Posterior cingulate gyrus (tissue), 11 donors: ENCODE measurements around the gene ABCC4.
"Not testable (repeated sequence)": the region's sequence is repeated elsewhere in the genome, so short reads cannot be mapped to it uniquely, and the experiment has no call there.

Experiments
- DNase-seq, 10 donors: peaks; one replicate each; pipeline versions ENCODE4 v3.0.0 to v3.0.0-alpha.2; 2020 to 2021; ENCODE audit warnings: mixed read lengths in 3 of 10
- intact Hi-C: fragments of 100-400 bp; cut with DNase I; formaldehyde crosslinking; loops from one replicate; pipeline ENCODE4 v1.15.1; 2023

ABCC4 gene

GRCh38 chr13:95301968-95302393 is 730 bp upstream of the ABCC4 start:
- intact Hi-C loops = loop anchor here (2.0 kb wide), 1 partner anchor 111 kb away; no protein-coding TSS in a partner anchor
- no peak for DNase-seq

DNA sequence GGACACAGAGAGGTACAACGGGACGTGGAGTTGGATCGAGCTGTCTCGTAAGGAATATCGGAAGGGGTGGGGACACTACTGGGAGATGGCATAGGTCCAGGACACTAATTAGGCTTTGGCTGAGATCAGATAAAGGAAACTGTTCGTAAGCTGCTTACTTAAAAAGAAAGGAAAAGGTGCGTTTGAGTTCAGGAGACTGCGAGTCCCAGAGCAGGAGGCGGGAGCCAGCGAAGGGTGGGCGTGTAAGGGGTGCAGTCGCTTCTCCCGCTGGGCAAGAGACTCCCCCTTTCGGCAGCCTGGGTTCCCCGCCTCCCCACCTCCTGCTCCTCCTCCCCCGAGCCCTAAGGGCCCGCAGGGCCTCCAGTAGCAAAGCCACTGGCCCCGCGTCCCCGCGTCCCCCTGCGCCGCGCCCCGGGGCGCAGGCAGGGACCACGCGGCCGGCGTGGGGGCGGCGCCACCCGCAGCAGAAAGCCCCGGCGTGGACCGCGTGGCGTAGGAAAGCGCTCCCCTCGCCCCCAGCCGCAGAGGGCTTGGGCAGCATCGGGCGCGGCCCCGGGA is 547 bp downstream of the ABCC4 start:
- intact Hi-C loops = loop anchor here (2.0 kb wide), 1 partner anchor 110 kb away; no protein-coding TSS in a partner anchor
- DNase-seq = peak in 9 of 10 donors; percentile 14 to 89 (median 34)

GRCh38 chr13:95298971-95299621 is 2.2 kb downstream of the ABCC4 start:
- peak in 2 of 10 donors; percentile 52 to 59 for DNase-seq
- intact Hi-C loops = loop anchor here (10.0 kb wide), 1 partner anchor 106 kb away; no protein-coding TSS in a partner anchor

GRCh38 chr13:95298169-95298965 is 2.9 kb downstream of the ABCC4 start:
- DNase-seq = peak in 2 of 10 donors; percentile 22 to 39
- intact Hi-C loops = loop anchor here (10.0 kb wide), 1 partner anchor 106 kb away; no protein-coding TSS in a partner anchor

GRCh38 chr13:95296326-95296925 is 4.8 kb downstream of the ABCC4 start:
- peak in 5 of 10 donors; percentile 32 to 86 (median 39) for DNase-seq

GRCh38 chr13:95295026-95295425 is 6.2 kb downstream of the ABCC4 start:
- DNase-seq = peak in 2 of 10 donors; percentile 7 to 17
- intact Hi-C loops = loop anchor here (10.0 kb wide), 1 partner anchor 110 kb away; no protein-coding TSS in a partner anchor

More at GRCh38 chr13:95296326-95296925, 4.8 kb downstream of the ABCC4 start:
- intact Hi-C loops = loop anchor here (10.0 kb wide), 1 partner anchor 108 kb away; no protein-coding TSS in a partner anchor

- intact Hi-C loops = loop anchor here (10.0 kb wide), 1 partner anchor 112 kb away; no protein-coding TSS in a partner anchor
These were observed 8.6 kb downstream of the ABCC4 start for GRCh38 chr13:95292622-95293021.

DNA sequence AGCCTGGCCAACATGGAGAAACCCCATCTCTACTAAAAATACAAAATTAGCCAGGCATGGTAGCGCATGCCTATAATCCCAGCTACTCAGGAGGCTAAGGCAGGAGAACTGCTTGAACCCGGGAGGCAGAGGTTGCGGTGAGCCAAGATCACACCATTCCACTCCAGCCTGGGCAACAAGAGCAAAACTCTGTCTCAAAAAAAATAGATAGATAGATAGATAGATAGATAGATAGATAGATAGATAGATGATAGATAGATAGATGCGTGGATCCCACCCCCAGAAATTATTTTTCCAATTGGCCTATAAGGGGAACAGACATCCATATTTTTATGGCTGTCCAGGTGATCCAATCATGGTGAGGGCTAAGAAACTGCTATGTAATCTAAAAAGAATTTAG is 11.3 kb downstream of the ABCC4 start:
- intact Hi-C loops = loop anchor here (10.0 kb wide), 1 partner anchor 115 kb away; no protein-coding TSS in a partner anchor
- not testable (repeated sequence) for DNase-seq

More at GRCh38 chr13:95292622-95293021, 8.6 kb downstream of the ABCC4 start:
- DNase-seq = peak in 1 of 10 donors; percentile 57

DNA sequence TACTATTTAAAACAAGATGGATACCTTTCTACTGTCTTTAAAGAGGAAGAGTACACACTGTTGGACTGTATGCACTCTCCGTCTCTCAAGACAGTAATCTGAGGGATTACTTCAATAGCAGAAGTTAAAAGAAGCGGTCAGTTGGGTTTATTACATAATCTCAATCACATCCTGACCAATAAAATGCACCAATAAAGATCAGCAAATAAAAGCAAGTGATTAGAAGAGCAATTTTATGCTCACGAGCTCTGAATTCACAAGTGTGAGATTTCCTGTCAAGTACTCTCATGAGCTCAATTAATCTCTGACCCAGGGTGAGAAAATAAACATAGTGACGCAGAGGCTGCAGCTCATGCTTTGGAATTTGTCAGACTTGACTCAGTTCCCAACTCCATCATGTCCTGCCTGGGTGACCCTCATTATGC is 12.2 kb downstream of the ABCC4 start:
- intact Hi-C loops = no loop called here
- peak in 1 of 10 donors; percentile 8 for DNase-seq

GRCh38 chr13:95284436-95284835 is 16.8 kb downstream of the ABCC4 start:
- intact Hi-C loops = no loop called here

DNA sequence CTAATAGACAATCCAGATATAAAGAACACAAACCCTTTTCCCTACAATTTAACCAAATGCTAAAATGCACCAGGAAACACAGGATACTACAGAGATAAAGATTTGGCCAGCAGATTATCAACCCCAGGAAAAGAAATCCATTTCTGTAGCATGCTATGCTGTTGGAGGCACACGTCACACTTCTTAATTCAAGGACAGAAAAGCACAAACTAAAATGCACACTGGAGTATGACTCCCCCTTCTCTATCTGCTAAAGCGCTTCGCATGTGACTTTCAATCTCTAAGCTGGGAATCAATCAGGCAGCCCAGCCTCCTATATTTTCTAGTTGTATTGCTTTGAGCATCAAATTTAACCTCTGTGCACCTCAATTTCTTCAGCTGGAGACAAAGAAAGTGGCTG is 22.2 kb downstream of the ABCC4 start:
- intact Hi-C loops = no loop called here
- no peak for DNase-seq

More at GRCh38 chr13:95284436-95284835, 16.8 kb downstream of the ABCC4 start:
- DNase-seq = no peak

DNA sequence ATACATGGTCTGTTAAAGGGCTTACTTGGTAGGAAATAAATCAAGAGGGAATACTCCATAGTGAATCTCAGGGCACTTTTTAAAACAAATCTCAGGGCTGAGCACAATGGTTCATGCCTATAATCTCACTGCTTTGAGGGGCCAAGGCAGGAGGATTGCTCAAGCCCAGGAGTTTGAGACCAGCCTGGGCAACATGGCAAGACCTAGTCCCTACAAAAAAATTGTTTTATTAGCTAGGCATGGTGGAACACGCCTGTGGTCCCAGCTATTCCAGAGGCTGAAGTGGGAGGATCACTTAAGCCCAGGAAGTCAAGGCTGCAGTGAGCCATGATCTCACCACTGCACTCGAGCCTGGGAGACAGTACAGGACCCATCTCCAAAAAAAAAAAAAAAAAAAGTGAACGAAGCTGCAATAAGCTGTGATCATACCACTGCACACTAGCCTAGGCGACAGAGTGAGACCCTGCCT is 25.2 kb downstream of the ABCC4 start:
- peak in 1 of 10 donors; percentile 11 for DNase-seq
- intact Hi-C loops = no loop called here

DNA sequence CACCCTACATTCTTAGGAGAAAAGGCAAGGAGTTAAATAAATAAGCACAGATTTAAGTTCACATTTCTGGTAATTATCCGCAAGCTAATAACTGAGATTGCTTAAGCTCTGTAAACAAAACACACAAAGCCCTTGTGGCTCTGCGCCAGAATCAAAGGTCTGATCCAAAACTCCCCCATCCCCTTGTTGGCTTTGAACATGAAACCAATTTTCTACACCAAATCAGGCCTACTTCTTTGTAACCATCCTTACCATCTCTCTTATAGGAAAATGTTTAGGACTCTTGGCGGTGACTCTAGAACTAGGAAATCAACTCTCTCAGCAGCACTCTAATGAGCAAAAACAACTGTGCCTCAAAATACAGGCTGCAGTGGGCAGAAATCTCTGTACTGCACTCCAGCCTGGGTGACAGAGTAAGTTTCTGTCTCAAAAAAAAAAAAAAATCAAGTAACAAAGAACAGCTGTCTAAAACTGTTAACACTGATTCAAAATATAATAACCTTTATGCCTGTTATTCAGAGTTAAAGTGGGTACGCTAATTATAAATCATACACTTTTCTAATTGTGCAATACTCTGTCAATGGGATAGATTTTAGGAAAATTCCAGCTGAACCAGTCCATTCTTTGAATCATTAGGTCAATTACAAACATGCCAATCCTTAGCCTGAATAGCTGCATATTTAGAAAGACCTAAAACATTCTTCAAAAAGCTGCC is 25.8 kb downstream of the ABCC4 start:
- peak in 1 of 10 donors; percentile 37 for DNase-seq
- intact Hi-C loops = no loop called here

DNA sequence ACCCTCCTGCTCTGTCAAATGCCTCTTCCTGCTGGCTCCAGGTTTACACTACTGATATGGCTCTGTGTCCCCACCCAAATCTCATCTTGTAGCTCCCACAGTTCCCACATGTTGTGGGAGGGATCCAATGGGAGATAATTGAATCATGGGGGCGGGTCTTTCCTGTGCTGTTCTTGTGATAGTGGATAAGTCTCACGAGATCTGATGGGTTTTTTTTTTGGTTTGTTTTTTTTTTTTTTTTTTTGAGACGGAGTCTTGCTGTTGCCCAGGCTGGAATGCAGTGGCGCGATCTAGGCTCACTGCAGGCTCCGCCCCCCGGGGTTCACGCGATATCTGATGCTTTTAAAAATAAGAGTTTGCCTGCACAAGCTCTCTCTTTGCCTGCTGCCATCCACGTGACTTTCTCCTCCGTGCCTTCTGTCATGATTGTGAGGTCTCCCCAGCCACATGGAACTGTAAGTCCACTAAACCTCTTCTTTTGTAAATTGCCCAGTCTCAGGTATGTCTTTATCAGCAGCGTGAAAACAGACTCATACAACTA is 27.6 kb downstream of the ABCC4 start:
- DNase-seq = peak in 1 of 10 donors; percentile 24

DNA sequence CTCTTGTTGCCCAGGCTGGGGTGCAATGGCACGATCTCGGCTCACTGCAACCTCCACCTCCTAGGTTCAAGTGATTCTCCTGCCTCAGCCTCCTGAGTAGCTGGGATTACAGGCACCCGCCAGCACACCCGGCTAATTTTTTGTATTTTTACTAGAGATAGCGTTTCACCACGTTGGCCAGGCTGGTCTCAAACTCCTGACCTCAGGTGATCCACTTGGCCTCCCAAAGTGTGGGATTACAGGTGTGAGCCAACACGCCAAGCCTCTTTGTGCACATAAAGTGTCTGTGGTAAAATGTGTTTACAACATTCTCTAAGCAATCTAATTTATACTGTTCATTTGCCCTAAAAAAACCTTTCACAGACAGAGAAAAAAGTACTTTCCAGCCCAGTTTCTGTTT is 29.2 kb downstream of the ABCC4 start:
- peak in 1 of 10 donors; percentile 22 for DNase-seq
- intact Hi-C loops = not testable (repeated sequence)

More for the DNA sequence above, 27.6 kb downstream of the ABCC4 start:
- intact Hi-C loops = not testable (repeated sequence)

GRCh38 chr13:95269756-95270155 is 31.5 kb downstream of the ABCC4 start:
- intact Hi-C loops = no loop called here
- DNase-seq = no peak

GRCh38 chr13:95268343-95269065 is 32.7 kb downstream of the ABCC4 start:
- intact Hi-C loops, DNase-seq: not testable (repeated sequence)

- intact Hi-C loops = no loop called here
- no peak for DNase-seq
These were observed 33.4 kb downstream of the ABCC4 start for GRCh38 chr13:95267662-95268342.
